ENCODE measurements around the gene CFAP99.

CFAP99 gene

DNA sequence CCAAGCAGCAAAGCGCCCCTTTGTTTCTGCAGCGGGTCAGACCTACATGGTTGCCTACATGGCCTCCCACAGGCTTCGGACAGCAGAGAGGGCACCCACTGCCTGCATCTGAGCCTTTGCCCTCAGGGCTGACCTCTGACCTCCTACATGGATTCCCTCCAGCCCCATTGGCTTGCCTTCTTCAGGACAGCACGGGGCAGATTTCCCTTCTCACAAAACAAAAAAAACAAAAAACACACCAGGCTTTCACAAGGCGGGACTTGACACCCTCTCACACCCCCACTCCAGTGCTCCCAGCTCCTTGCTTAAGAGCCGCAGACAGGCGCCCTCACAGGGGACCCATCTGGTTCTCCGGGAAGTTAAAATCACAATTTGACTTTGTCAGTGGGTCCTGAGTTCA, 33.2 kb upstream of the CFAP99 start:
- no peak for TF ChIP-seq CTCF (IDR thresholded peaks at IDR 0.05; ENCODE audit: extremely low read depth, insufficient read depth, missing control alignments)
- in situ Hi-C loops (cut with MboI; ENCODE audit: low pct_unique_long_range_greater_than_20kb, low sequenced_read_pairs, unreplicated experiment), result no loop called here
- no peak for DNase-seq (ENCODE audit: low spot score)

DNA sequence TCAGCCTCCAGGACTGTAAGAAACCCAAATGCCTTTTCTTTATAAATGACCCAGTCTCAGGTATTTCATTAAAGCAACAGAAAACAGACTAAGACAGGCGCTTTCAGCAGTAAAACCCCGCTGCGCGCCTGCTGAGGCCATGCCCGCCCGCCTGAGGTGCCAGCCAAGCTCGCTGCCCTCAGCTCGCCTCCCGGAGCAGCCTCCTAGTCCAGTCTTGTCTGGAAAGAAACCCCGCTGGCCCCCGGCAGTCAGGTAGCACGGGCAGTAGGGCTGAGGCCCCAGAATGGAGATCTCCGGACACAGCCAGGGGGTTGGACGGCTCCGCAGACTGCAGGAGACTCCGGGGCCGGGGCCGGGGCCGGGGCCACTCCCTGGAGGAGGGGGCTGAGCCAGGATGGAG, 32.0 kb upstream of the CFAP99 start:
- in situ Hi-C loops (cut with MboI; ENCODE audit: low pct_unique_long_range_greater_than_20kb, low sequenced_read_pairs, unreplicated experiment), result no loop called here
- no peak for TF ChIP-seq CTCF (IDR thresholded peaks at IDR 0.05; ENCODE audit: extremely low read depth, insufficient read depth, missing control alignments)
- no peak for DNase-seq (ENCODE audit: low spot score)

DNA sequence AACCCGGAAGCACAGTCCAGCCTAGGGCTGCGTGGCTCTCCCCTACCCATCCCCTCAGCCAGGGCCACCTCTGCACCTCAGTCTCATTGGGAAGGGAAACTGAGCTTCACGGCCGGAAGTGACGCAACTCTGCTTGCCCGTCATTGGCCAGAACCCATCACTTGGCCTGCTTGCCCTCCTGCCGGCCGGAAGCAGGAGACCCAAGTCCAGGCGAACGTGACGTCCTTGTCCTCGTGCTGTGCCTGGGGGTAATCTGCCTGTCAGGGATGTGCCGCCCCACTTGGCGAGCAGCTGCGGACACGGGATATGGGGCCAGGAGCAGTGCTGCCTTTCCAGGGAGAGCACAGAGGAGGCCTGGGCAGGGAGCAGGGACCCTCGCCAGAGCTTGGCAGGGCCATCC, 31.5 kb upstream of the CFAP99 start:
- TF ChIP-seq CTCF (IDR thresholded peaks at IDR 0.05; ENCODE audit: extremely low read depth, insufficient read depth, missing control alignments), result no peak
- in situ Hi-C loops (cut with MboI; ENCODE audit: low pct_unique_long_range_greater_than_20kb, low sequenced_read_pairs, unreplicated experiment), result no loop called here
- no peak for DNase-seq (ENCODE audit: low spot score)

- in situ Hi-C loops (cut with MboI; ENCODE audit: low pct_unique_long_range_greater_than_20kb, low sequenced_read_pairs, unreplicated experiment), result no loop called here
- TF ChIP-seq CTCF (IDR thresholded peaks at IDR 0.05; ENCODE audit: extremely low read depth, insufficient read depth, missing control alignments), result no peak
- DNase-seq (ENCODE audit: low spot score), result no peak
Measured at GRCh38 chr4:2387829-2388228, 30.9 kb upstream of the CFAP99 start.

GRCh38 chr4:2388429-2389182, 30.1 kb upstream of the CFAP99 start:
- TF ChIP-seq CTCF (IDR thresholded peaks at IDR 0.05; ENCODE audit: extremely low read depth, insufficient read depth, missing control alignments), result no peak
- in situ Hi-C loops (cut with MboI; ENCODE audit: low pct_unique_long_range_greater_than_20kb, low sequenced_read_pairs, unreplicated experiment), result no loop called here
- DNase-seq (ENCODE audit: low spot score), result no peak

- TF ChIP-seq CTCF (IDR thresholded peaks at IDR 0.05; ENCODE audit: extremely low read depth, insufficient read depth, missing control alignments), result no peak
- DNase-seq (ENCODE audit: low spot score), result no peak
- in situ Hi-C loops (cut with MboI; ENCODE audit: low pct_unique_long_range_greater_than_20kb, low sequenced_read_pairs, unreplicated experiment), result no loop called here
Measured at GRCh38 chr4:2389691-2390090, 29.1 kb upstream of the CFAP99 start.
